Activated T-cell treated with anti-CD3 and anti-CD28 coated beads, Interleukin-2, amount 50 U/mL, for 72 hours (primary cell): ENCODE data around the gene LRRC56. TPM values are rescaled to one million over a fixed set of nuclear protein-coding genes. Genes with fewer than 3 reads are reported as not detected.

Experiments
- ATAC-seq, 2 donors: fragments of 150-1000 bp; cut with Tn5 transposase; replicated peaks in 1 of 2; 2 replicates each; pipeline ENCODE4 v1.10.0; 2021; ENCODE audit warnings: moderate library complexity in 2 of 2, mild to moderate bottlenecking in 1 of 2
- DNase-seq, 2 donors: peaks; one replicate each; pipeline ENCODE4 v3.0.0; 2021 to 2022; ENCODE audit warnings: mixed read lengths in 1 of 2
- H3K27ac Mint-ChIP-seq: one replicate; pipeline ENCODE4 v1.8.0; 2022; ENCODE audit warnings: mild to moderate bottlenecking, moderate library complexity, mixed read lengths
- H3K27me3 Mint-ChIP-seq: one replicate; pipeline ENCODE4 v1.8.0; 2022; ENCODE audit warnings: low read depth, mixed read lengths
- H3K36me3 Mint-ChIP-seq, 2 donors: one replicate each; pipeline ENCODE4 v1.8.0; 2022; ENCODE audit warnings: mixed read lengths in 2 of 2, mild to moderate bottlenecking in 1 of 2; ENCODE audit not compliant: insufficient read depth in 2 of 2
- H3K4me1 Mint-ChIP-seq: one replicate; pipeline ENCODE4 v1.8.0; 2022; ENCODE audit warnings: low read depth, mixed read lengths
- H3K4me3 Mint-ChIP-seq, 2 donors: one replicate each; pipeline ENCODE4 v1.8.0; 2022; ENCODE audit warnings: mild to moderate bottlenecking in 2 of 2, mixed read lengths in 2 of 2, moderate library complexity in 2 of 2
- H3K9me3 Mint-ChIP-seq, 2 donors: one replicate each; pipeline ENCODE4 v1.8.0; 2022; ENCODE audit warnings: mixed read lengths in 2 of 2
- total RNA-seq, 2 donors: library from RNA; stranded (reverse); gene quantifications; one replicate each; pipeline ENCODE4 v1.2.3, GENCODE V29; 2022

LRRC56 gene
- total RNA-seq, 2 donors from 2014 or later, result 1.2 to 3.1 TPM

GRCh38 chr11:520428-521176, 16.7 kb upstream of the LRRC56 start:
- Mint-ChIP-seq H3K4me1 (peaks cover 9% of the 10 kb centered on the region), H3K36me3 (peaks cover 1 to 8% of the 10 kb centered on the region in 2 donors), H3K4me3 (no peak overlapping the region), H3K9me3 (peaks cover 2% of the 10 kb centered on the region in 2 donors), H3K27ac (no peak overlapping the region), H3K27me3 (no peaks in the 10 kb centered on the region)
- DNase-seq (peak in 1 of 2 donors; percentile 45), ATAC-seq (peak; percentile 14 to 18)

GRCh38 chr11:521177-521688, 16.1 kb upstream of the LRRC56 start:
- Mint-ChIP-seq H3K4me3 (no peak overlapping the region), H3K36me3 (peaks cover 1 to 5% of the 10 kb centered on the region in 2 donors)

GRCh38 chr11:526192-526591, 11.1 kb upstream of the LRRC56 start:
- Mint-ChIP-seq H3K4me3 (no peak overlapping the region), H3K9me3 (no peaks in the 10 kb centered on the region), H3K4me1 (no peaks in the 10 kb centered on the region), H3K27ac (no peak overlapping the region), H3K36me3 (no peaks in the 10 kb centered on the region), H3K27me3 (no peaks in the 10 kb centered on the region)
- DNase-seq (no peak), ATAC-seq (no peak)

More at GRCh38 chr11:521177-521688, 16.1 kb upstream of the LRRC56 start:
- Mint-ChIP-seq H3K4me1 (peaks cover 9% of the 10 kb centered on the region), H3K27ac (no peak overlapping the region), H3K9me3 (peaks cover 2% of the 10 kb centered on the region in 2 donors), H3K27me3 (no peaks in the 10 kb centered on the region)
- no peak for DNase-seq
- ATAC-seq, result peak in 1 of 2 donors; percentile 2

- no peak for DNase-seq
- Mint-ChIP-seq H3K36me3 (peaks cover 0 to 2% of the 10 kb centered on the region in 2 donors), H3K9me3 (no peaks in the 10 kb centered on the region), H3K27me3 (no peaks in the 10 kb centered on the region), H3K4me1 (no peaks in the 10 kb centered on the region), H3K27ac (no peak overlapping the region), H3K4me3 (no peak overlapping the region)
- ATAC-seq, result no peak
These were observed 9.0 kb upstream of the LRRC56 start for GRCh38 chr11:528166-528814.

GRCh38 chr11:528815-529727, 8.3 kb upstream of the LRRC56 start:
- H3K9me3 Mint-ChIP-seq, result no peaks in the 10 kb centered on the region
- no peak overlapping the region for H3K4me3 Mint-ChIP-seq
- no peaks in the 10 kb centered on the region for H3K4me1 Mint-ChIP-seq
- no peak overlapping the region for H3K27ac Mint-ChIP-seq
- peaks cover 0 to 2% of the 10 kb centered on the region in 2 donors for H3K36me3 Mint-ChIP-seq
- no peak for ATAC-seq
- no peak for DNase-seq
- H3K27me3 Mint-ChIP-seq, result no peaks in the 10 kb centered on the region

GRCh38 chr11:529728-530411, 7.5 kb upstream of the LRRC56 start:
- Mint-ChIP-seq H3K36me3 (peaks cover 0 to 2% of the 10 kb centered on the region in 2 donors), H3K27ac (no peak overlapping the region), H3K4me1 (no peaks in the 10 kb centered on the region), H3K9me3 (no peaks in the 10 kb centered on the region), H3K27me3 (no peaks in the 10 kb centered on the region), H3K4me3 (no peak overlapping the region)
- no peak for DNase-seq
- ATAC-seq, result no peak

- DNase-seq (no peak), ATAC-seq (no peak)
- Mint-ChIP-seq H3K9me3 (no peaks in the 10 kb centered on the region), H3K27ac (no peak overlapping the region), H3K4me1 (peaks cover 3% of the 10 kb centered on the region), H3K36me3 (peaks cover 0 to 2% of the 10 kb centered on the region in 2 donors), H3K27me3 (no peaks in the 10 kb centered on the region), H3K4me3 (no peak overlapping the region)
These were observed 6.1 kb upstream of the LRRC56 start for GRCh38 chr11:530960-531831.

- DNase-seq (no peak), ATAC-seq (no peak)
- H3K9me3 Mint-ChIP-seq, result no peaks in the 10 kb centered on the region
- peak overlapping the region in 1 of 2 donors; percentile 24 for H3K4me3 Mint-ChIP-seq
- H3K36me3 Mint-ChIP-seq, result peaks cover 0 to 2% of the 10 kb centered on the region in 2 donors
- H3K27ac Mint-ChIP-seq, result no peak overlapping the region
- H3K4me1 Mint-ChIP-seq, result peaks cover 6% of the 10 kb centered on the region
- no peaks in the 10 kb centered on the region for H3K27me3 Mint-ChIP-seq
These were observed 5.3 kb upstream of the LRRC56 start for GRCh38 chr11:531919-532526.

- peaks cover 6% of the 10 kb centered on the region for H3K4me1 Mint-ChIP-seq
- DNase-seq, result no peak
- H3K27ac Mint-ChIP-seq, result no peak overlapping the region
These were observed 4.8 kb upstream of the LRRC56 start for GRCh38 chr11:532527-532985.

GRCh38 chr11:532986-533585, 4.2 kb upstream of the LRRC56 start:
- Mint-ChIP-seq H3K4me1 (peaks cover 6% of the 10 kb centered on the region), H3K4me3 (no peak overlapping the region), H3K27ac (no peak overlapping the region), H3K36me3 (peaks cover 0 to 2% of the 10 kb centered on the region in 2 donors), H3K9me3 (no peaks in the 10 kb centered on the region), H3K27me3 (no peaks in the 10 kb centered on the region)
- ATAC-seq, result no peak
- DNase-seq, result no peak

More at GRCh38 chr11:532527-532985, 4.8 kb upstream of the LRRC56 start:
- Mint-ChIP-seq H3K36me3 (peaks cover 0 to 2% of the 10 kb centered on the region in 2 donors), H3K9me3 (no peaks in the 10 kb centered on the region), H3K27me3 (no peaks in the 10 kb centered on the region), H3K4me3 (no peak overlapping the region)
- ATAC-seq, result no peak
